ENCODE data around the gene TP53I11.
A peak's percentile ranks its signal among the peaks of the same experiment; 100 is the strongest.

The TP53I11 gene

GRCh38 chr11:44885065-44885810 lies 65.4 kb downstream of the TP53I11 start:
- peak; percentile 30 for DNase-seq

DNA sequence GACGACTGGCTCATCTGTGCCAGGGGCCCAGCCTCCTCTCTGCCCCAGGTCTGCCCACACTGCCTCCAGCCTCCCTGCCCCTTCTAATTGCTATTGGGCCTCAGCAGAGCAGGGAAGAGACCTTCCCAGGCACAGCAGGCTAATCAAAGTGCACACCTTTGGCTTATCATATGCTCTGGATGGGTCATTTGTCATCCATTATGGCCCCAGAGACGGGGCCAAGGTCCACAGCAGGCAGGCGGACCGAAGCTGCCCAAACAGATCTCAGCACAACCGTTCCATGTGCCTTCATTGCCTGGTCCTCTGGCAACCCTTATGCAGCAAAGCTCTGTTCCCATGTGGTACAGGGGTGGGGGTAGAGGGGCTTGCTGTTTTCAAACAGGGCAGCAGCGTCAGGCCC lies 66.6 kb downstream of the TP53I11 start:
- DNase-seq: no peak

GRCh38 chr11:44883277-44883676 lies 67.4 kb downstream of the TP53I11 start:
- DNase-seq: no peak

All from right kidney (tissue), 1 donor.